HL-60/S4 treated with retinoic acid at 250 ng/mL for 4 days and 3 days (cell line): ENCODE results near the gene CCDC197.

Experiments
- in situ Hi-C: fragments of 300-500 bp; cut with MboI; formaldehyde crosslinking; loops from 2 replicates; pipeline ENCODE4 v1.7.0; 2022; ENCODE audit warnings: low sequenced_read_pairs

CCDC197 gene

DNA sequence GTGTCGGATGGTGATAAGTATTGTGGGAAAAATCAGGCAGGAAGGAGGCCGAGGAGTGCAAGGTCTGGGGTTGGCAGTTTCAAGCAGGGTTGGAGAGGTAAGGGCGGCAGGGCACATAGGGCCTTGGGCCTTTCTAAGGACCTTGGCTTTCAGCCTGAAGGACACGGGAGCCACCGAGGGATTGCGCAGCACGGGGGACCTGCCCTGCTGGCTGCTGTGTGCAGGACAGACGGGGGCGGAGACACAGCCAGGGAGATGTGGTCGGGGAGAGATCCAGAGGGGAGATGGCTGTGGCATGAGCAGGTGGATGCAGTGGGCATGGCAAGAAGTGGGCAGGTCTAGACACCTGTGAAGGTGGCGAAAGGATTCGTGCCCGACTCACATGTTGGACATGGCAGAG is 43.7 kb downstream of the CCDC197 start:
- in situ Hi-C loops = no loop called here

DNA sequence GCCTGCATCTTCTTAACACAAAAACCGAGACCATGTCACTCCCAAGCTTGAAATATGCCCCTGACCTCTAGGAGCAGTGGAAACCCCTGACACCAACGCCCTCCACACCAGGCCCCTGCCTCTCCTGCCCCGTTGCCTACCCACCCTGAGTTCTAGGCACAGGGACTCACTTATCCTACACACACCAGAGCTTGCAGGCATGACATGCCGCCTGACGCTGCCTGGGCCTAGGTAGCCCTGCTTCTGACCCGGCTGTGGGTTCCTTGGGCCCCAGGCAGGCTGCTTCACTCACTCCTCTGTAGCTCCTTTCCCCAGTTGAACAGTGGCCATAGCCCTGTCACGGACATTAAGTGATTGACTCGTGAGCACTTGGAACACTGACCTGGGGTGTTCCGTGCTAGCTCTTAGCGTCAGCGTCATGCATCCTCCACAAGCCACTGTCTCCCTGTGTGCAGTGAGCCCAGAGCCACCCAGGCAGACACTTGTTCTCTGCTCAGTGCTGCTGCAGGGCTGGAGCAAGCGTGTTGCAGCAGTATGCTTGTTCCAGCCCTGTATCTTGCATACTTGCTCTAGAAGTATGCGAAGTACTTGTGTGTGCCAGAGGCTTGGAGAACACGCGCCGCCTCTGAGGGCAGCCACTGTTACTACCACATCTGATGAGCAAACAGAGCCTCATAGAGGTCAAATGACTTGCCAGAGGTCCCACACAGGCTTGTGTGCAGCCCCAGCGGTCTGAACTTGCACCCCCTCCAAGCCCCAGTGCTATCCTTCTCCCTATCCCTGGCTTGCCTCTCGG is 44.6 kb downstream of the CCDC197 start:
- in situ Hi-C loops = no loop called here

DNA sequence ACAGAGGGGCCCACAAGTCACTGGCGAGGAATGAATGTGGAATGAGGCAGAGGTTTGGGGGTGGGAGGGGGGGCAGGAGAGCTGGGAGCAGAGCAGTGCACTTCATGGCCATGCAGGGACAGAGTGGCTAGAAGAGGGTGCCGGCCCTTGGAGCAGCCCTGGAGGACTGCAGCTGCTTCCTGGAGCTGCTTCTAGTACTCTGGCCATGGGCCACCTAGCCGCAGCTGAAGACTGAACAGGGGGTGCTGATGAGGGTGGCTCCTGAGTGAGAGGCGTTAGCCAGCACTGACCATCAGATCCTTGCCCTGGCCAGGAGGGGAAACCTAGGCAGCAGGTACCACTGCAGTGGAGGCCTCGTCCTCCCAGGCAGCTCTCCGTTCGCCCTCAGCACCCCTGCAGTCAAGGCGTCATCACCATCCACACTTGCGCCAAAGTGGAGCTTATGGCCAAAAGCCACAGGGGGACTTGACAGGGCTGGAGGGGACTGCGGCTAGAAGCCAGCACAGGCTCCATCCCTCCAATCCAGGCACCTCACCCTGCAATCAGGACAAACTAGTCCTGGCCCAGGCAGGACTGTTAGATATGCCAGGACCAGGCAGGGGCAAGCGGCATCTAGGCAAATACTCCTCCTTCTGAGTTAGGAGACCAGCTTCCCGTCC is 45.5 kb downstream of the CCDC197 start:
- in situ Hi-C loops = no loop called here

DNA sequence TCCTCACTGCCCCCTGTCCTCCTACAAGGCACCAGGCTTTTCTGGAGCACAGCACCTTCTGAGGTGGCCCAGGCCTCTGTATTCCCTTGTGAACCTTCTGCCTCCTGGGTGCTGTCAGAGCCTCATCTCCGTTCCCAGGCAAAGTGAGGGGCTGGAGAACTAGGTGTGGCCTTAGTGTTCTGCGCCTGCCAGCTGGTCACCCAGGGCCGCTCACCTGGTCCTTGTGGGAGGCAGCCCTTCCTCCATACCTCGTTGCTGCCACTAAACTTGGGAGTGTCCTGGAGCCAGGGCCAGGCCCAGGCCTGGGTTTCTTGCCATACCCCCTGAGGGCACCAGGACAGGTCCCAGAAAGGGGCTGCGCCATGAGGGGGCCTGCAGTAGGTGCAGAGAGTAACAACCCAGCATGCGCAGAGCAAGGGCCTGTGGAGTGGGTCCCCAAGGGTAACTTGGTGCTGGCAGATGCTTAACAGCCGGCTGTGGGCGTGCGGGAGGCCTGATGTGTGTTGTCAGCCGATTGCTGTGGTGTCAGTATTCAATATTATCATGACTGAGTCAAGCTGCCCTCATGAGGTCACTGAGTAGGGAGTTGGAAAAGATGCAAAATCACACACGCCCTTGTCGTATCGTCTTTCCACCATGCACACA is 46.1 kb downstream of the CCDC197 start:
- in situ Hi-C loops = no loop called here

DNA sequence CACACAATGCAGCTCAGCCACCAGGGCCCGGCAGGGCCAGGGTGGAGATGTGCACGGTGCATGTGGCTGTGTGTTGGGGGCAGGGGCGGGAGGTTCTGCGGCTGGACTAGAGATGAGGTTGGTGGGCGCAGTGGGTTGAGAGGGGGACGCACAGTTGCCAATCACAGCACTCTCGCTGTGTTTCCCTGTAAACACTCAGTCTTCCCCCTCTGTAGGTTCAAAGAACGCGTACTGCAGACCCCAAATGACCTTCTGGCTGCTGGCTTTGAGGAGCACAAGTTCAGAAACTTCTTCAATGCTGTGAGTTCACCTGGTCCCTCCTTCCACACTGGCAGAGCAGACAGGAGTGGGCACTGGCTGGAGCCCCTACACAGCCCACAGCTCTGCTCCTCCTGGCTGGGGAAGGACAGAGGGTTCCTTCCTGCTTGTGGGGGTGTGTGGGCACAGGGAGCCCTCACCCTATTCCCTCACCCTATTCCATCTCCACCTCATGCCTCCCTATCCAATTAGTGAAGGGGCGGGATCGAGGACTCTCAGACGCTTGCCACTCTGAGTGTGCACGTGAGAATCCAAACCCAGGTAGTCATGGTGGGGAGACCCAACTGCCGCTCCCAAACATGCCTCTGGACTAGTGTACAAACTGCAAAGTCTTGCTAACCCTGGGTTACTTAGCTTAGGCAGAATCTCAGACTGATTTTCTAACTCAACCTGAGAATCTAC is 46.8 kb downstream of the CCDC197 start:
- in situ Hi-C loops = no loop called here

DNA sequence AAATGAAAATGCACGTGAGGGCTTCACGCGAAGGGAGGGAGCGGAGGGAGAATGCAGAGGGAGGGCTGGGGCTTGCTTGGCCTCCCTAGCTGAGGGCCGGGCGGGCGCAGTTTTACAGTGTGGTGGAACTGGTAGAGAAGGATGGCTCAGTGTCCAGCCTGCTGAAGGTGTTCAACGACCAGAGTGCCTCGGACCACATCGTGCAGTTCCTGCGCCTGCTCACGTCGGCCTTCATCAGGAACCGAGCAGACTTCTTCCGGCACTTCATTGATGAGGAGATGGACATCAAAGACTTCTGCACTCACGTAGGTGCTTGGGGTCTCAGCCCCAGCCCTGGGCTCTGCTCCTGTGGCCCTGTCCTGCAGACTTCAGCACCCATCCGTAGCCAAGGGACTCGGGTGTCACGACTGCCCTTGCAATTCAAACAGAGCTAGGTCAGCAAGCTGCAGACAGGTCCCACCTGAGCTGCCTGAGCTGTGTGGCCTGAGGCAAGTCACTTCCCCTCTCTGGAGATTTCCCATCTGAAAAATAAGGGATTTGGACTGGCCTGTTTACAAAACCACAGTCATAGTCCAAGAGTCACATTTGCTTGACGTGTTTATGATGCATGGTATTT is 47.5 kb downstream of the CCDC197 start:
- in situ Hi-C loops = no loop called here

DNA sequence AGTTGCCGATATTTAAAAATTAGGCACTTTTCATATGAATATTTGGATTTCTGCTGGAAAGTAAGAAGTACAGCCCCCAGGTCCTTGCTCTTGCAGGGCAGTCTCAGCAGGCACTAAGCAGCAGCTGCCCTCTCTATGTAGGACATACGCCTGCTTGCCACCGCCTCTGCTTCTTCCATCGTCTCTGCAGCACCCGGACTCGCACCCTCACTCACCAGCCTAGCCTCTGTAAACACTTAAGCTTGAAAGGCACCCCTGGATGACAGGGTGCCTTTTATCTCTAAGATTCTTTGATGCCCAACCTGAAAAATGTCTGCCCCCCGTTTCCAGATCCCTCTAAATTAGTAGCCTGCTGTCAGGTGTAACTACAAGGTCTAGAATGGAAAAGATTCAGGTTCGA is 48.0 kb downstream of the CCDC197 start:
- in situ Hi-C loops = no loop called here

DNA sequence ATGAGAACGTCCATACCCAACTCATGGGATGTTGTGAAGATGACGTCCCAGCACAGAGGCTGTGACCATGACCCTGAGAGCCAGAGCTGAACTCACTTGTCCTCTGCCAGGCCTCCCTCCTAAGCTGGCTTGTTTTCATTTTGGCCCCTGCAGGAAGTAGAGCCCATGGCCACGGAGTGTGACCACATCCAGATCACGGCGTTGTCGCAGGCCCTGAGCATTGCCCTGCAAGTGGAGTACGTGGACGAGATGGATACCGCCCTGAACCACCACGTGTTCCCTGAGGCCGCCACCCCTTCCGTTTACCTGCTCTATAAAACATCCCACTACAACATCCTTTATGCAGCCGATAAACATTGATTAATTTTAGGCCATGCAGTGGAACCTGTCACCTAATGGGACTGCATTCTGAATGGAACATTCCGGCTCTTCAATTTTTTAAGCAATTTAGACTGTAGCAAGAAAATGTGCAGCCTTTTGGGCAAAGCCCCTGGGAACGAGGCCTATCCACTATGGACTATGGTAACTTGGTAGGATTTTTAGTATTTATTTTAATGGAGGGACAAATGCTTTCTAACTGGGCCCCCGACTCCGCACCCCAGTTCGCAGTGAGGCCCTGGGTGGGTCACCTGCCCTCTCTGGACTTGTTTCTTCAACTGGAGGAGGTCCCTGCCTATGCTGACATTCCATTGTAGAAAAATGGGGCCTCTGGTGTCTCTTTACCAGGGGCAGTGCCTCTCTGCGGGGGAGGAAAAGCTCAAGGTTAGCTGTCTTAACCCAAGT is 48.7 kb downstream of the CCDC197 start:
- in situ Hi-C loops = no loop called here

DNA sequence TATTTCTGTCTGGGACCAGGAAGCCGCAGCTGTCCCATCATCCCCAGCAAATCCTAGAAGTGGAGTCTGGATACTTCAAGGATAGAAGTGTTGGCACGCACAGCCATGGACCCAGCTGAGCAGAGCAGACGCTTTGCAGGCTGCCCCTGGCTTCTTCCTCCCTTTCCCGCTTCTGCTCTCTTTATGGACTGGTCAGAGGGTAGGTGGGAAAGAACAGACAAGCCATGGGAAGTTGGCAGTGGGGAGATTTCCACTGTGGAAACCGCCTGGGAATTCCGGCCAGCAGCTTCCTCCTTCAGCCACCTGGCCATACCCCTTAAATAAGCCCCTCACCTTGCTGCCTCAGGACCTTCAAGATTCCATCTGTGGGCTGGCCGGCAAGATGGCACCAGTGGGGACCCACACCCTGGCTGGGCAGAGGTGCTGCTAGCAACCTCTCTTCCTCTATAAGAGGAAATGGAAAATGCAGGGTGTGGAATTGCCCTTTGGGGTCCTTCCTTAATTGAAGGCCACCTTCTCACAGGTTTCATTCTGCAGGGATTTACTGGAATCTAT is 49.7 kb downstream of the CCDC197 start:
- in situ Hi-C loops = no loop called here

DNA sequence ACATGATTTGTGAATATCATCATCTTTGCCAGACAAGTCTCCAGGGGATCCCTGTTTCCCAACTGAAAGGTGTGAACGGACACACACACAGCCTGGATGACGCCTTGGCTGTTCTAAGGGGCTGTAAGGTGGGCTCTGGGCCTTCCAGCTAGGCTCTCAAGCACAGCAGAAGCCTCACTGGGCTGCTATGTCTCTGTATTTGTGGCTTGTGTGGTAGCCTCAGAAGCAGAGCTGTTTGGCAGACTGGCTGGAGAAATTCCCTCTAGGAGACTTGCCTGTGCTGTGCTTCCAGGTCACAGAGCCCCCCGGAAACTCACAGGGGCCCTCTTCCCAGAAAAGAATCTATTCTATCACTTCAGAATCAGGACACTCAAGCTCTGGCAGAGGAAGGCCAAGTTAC is 50.5 kb downstream of the CCDC197 start:
- in situ Hi-C loops = no loop called here

DNA sequence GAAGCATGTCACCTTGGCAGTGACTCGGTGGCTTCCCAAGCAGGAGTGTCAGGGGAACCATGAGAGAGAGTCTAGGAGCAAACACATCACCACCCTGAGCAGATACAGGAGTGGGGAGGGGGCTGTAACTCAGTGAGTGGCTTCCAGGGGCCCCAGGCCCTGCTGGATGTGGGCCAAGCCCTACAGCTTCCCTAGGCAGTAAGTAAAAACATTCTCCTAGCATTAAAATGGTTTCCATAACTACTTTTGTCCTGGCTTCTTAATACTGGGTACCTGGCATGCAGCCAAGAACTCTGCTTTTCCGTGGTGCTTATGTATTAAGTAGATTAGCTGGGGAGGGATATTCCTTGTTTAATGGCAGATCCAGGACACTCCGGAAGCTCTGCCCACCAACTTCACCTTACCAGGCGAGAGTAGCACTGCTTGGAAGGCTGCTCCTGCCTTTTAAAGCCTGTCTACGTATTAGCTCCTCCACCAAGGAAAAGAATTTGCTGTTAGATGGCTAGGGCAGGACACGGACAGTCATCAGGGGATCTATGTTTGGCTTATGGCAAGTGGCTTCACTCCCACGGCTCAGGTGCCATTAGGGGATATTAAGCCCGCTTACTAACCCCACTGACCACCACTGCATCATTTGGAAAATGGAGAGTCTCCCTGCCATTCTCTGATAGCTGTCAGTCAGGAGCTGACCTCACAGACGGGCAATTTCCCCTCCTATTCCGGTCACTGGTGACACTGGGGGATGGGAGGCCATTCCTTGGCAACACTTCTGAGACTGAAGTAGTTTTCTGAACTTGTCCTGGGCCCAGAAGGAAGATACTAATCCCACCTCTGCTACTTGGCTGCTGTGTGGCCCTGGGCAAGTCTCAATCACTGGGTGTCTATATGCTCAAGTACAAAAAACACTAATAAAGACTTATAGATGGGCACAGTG is 51.9 kb downstream of the CCDC197 start:
- in situ Hi-C loops = no loop called here

DNA sequence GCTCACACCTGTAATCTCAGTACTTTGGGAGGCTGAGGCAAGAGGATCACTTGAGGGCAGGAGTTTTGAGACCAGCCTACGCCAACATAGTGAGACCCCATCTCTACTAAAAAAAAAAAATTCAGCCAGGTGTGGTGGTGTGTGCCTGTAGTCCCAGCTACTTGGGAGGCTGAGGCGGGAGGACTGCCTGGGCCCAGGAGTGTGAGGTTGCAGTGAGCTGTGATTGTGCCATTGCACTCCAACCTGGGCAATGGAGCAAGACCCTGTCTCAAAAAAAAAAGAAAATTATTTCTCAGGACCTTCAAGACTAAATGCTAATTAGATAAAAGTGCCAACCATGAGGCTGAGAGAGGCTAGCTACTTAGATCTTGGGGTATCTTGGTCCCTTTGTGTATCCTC is 52.5 kb downstream of the CCDC197 start:
- in situ Hi-C loops = no loop called here

DNA sequence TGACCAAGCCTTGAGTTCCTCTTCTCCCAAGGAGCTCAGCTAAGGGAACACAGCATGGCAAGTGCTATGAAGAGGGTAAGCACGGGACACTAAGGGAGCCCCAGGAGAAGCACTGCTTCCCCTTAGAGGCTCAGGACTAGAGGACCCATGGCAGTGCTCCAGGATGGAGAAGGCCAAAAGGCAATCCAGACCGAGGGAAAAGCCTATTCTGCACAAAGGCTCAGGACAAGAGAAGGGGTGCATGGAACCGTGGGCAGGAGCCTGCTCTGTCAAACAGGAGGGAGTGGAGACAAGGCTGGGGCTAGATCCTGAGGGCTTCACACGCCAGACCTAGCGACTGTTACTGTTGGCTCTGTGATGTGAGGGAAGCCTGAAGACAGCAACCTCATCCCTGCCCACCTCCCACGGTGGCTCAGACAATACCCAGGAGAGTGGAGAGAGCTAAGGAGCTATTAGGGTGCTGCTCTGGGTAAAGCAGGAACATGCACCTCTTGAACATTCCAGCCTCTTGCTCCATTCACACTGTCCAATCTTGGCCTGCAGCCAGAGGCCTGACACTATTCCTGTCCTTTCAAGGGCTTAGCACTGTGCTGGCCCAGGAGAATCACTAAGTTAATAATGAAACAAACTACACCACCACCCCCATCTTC is 53.3 kb downstream of the CCDC197 start:
- in situ Hi-C loops = no loop called here

DNA sequence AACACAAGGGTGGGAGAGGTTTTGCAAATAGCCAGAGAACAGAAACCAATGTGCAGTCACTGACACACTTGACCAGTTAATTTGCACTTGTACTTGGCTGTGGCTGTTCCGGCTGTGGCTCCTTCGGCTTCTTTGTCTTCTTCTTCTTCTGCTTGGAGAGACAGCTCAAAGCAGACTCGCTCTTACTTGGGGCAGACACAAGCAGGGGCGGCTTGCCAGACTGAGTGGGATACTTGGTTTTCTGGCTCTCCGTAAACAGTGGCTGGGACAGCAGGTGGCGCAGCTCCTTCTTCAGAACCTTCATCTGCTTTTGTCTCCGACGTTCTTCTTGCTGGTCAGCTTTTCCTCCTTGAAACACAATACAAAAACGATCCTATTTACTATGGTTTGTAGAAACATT is 54.0 kb downstream of the CCDC197 start:
- in situ Hi-C loops = no loop called here

DNA sequence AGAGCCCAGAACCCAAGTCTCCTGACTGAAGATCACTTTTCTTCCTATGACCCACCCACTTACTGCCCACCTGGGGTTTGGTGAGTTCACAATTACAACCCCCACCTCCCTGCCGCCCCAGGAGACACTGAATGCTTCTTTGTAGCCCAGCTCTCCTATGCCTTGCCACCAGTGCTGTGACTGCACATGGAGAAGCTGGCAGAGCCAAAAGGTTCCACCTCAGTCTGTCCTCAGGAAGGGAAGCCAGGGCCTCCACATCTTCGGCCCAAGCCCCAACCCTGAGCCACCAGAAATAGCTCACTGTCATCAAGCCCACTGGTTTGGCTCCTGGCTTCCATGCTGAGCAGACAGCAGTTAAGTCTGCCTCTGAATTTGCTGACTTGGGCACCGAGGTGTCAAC is 54.7 kb downstream of the CCDC197 start:
- in situ Hi-C loops = no loop called here

DNA sequence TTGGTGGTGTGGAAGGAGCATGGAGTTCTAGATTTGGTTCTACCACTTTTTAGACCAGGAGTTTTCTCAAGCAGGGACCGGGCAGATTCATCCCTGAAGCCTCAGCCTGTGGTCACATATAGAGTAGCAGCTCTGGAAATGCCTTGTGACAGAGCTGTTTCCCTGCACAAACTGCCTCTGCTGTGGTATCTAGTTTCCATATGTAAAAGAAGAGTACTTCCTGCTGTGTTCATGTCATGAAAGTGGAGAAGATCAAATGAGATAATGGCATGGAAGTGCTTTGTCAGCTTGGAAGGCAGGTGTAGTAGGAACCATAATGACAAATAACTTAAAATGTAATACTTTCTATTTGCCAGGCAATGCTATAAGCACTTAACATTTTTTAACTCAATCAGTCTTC is 55.1 kb downstream of the CCDC197 start:
- in situ Hi-C loops = no loop called here

DNA sequence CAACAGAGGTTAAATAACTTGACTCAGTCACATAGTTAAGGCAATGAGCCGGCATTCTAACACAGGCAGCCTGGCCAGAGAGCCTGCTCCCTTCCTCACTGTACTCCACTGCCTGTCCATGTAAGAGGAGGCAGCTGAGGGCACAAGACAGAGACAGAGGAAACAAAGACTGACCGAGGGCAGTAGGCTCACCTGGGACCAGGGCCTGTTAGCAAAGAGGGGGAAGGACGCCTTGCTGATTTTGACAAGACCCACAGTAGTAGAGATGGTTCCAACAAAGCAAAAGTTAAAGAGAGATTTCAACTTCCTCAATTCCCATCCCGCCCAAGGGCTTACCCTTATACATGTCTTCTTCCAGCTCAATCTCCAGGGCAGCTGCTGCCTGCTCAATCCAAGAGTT is 55.6 kb downstream of the CCDC197 start:
- in situ Hi-C loops = no loop called here

DNA sequence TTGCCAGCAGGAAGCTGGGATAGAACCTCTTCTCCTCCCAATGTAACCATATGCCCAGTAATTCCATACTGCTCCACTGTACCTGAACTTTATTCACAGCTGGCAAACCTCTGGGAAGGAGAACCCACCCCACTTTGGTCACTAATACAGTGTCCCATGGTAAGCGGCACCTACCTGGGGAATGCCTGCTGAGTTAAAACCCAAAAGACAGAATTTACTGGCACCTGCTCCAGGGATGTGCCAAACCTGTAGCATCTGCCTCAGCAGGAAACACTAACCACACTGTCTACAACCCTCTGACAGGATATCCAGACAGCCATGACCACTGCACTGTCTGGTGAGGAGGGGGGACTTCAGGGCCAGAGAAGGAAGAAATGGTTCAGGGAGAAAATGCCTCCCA is 57.3 kb downstream of the CCDC197 start:
- in situ Hi-C loops = no loop called here
